HPDE6-E6E7 (cell line): ENCODE results near the gene CCNJ.
"Not testable (repeated sequence)": the region's sequence is repeated elsewhere in the genome, so short reads cannot be mapped to it uniquely, and the experiment has no call there.

ENCODE experiments used
- DNase-seq: peaks from one replicate; pipeline ENCODE4 v3.0.0; 2011; ENCODE audit warnings: missing footprints; ENCODE audit errors: extremely low spot score

Gene CCNJ

GRCh38 chr10:96043033-96043892 is at the start of gene CCNJ:
CCNJ (plus strand) TSS chr10:96043583; CDS start chr10:96044394, 811 bp downstream.
- DNase-seq = peak; percentile 97

DNA sequence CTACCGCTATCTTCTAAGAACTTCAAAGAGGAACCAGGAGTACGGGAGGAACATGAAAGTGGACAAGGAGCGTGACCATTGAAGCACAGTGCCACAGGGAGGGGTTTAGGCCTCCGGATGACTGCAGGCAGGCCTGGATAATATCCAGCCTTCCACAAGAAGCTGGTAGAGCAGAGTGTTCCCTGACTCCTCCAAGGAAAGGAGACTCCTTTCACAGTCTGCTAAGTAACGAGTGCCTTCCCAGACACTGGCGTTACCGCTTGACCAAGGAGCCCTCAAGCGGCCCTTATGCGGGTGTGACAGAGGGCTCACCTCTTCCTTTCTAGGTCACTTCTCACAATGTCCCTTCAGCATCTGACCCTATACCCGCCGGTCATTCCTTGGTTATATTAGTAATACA is 49.0 kb upstream of the CCNJ start:
- DNase-seq = not testable (repeated sequence)

- no peak for DNase-seq
Observed at GRCh38 chr10:95998255-95998784, 45.1 kb upstream of the CCNJ start.

GRCh38 chr10:96013956-96014355 is 29.4 kb upstream of the CCNJ start:
- no peak for DNase-seq

DNA sequence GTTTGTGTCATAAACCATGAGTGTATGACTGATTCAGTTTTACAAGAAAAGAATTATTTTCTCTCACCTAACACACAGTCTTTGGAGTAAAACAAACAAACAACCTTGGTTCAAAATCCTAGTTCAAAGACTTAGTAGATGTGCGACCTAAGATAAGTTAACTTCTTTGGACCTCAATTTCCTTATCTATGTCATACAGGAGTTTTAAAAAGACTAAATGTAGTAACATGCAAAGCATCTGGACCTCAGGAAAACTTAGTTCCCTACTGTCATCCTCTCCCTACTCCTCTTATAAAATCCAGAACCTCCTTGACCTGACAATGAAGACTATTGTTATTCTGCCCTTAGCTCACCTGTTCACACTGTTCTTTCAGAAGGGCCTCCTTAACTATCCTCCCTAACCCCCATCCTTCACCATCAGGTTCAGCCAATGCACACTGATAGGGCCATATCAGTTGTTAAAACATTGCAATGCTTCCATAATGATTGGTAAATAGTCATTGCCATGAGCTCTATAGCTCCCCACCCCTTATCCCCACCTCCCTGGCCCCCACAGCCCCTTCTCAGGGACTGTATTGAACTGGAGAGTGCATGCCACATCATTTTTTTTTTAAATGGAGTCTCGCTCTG is 28.8 kb upstream of the CCNJ start:
- DNase-seq = no peak

DNA sequence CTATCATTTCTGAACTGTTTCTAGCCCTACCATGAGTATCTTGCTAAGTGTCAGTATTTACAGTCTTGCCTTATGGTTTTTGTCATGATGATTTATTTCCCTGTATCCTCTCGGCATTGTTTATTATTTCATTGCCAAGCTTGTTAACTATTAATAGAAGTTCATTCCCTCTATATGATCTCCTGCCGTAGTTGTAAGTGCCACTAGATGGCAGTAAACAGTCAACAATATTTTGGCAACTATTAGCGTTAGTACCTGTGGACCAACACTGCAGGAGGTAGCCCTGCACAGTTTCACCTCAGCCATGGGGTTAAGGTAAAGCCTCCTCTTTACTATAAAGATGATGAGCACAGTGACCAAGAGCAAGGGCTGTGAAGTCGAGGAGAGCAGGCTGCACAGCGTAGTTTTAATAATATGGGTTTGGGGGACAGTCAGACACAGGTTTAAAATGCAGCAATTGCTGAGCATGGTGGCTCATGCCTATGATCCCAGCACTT is 26.1 kb upstream of the CCNJ start:
- DNase-seq = peak; percentile 69

DNA sequence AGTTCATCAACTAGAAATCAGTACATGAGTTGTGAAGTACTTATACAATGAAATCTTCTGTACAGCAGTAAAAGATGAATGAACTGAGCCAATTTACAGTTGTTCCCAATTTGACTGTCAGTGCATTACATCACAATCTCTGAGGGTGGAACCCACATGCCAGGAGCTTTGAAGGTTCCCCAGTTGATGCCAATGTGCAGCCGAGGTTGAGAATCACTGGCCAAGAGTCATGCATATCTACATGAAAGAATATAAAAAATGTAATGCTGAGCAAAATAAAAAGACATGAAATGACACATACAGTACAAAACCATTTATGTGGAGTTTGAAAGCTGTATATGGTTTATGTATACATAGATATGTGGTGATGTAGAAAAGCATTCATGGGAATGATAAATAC is 22.1 kb upstream of the CCNJ start:
- DNase-seq = no peak

- DNase-seq = no peak
Observed at GRCh38 chr10:96022739-96023138, 20.6 kb upstream of the CCNJ start.

DNA sequence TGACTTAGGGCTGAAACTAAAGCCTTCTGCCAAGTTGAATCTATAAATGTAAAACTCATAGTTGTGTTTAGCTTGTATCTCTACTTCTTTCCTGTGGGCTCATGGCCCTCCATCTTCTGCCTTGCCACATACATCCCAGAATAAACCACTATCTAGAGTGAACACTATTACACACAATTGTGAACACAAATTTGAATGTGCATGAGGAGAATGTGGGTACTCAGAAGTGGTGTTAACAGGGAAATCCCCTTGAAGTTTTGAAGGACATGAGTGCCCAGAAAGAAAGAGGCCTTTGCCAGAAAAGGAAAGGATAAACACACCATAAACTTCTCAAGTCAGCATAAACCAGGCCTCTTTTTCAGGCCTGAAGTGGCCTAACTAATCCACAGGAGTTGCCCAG is 20.2 kb upstream of the CCNJ start:
- no peak for DNase-seq

DNA sequence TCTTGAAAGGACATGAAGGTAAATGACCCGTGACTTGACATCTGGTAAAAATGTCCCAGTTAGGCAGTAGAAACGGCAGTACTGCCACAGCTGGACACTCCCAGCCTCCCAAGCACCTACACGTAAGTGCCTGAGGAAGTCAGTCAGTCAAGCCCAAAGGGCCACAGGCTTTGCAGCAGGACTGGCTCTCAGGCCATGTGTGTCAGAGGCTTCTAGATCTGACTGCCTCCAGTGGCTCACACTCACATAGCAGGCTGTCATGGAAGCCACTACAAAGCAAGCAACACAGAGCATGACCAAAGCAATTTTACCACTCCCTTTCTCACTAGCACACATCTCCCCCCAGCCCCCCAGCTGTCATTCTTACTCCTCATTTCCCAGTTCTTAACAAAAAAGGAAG is 17.8 kb upstream of the CCNJ start:
- DNase-seq = peak; percentile 28

GRCh38 chr10:96034625-96035024 is 8.8 kb upstream of the CCNJ start:
- no peak for DNase-seq

GRCh38 chr10:96038476-96039387 is 4.7 kb upstream of the CCNJ start:
- no peak for DNase-seq

GRCh38 chr10:96041146-96041545 is 2.2 kb upstream of the CCNJ start:
- no peak for DNase-seq

DNA sequence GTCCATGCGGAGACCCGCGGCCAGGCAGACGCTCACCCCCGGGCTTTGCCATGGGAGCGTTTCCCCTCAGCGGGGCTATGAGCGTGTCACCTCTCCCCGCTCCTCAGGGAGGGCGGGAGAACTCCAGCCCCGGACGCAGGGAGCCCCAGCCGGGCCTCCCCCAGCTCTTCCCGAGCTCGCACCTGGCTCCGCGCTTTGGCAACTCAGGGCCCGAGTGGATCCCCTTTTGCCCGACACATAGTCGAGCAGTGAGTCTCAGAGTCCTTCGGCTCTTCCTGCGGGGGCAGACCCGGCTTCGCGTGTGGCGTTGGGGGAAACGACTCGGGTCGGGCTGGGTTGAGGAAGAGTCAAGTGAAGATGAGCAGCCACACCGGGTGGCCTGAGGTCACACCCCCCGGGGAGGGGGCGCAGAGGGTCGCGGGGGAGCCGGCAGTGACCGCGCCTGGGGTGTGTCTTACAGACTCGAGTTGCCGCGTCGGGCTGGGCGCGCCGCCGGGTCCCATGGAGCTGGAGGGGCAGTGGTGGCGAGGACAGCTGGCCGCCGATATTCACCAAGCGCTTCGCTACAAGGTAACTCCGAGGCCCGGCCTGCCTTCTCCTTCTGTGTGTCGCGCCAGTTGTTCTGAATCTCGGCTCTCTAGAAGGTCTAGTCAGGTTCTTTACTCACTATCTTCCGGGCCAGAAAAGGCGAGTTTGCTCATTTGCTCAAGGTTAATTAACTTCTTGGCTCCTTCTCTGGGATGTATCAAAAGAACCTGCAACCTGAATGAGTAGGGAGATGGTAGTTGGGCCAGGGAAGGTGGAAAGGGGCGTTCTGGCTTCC is 721 bp downstream of the CCNJ start:
- peak; percentile 47 for DNase-seq

DNA sequence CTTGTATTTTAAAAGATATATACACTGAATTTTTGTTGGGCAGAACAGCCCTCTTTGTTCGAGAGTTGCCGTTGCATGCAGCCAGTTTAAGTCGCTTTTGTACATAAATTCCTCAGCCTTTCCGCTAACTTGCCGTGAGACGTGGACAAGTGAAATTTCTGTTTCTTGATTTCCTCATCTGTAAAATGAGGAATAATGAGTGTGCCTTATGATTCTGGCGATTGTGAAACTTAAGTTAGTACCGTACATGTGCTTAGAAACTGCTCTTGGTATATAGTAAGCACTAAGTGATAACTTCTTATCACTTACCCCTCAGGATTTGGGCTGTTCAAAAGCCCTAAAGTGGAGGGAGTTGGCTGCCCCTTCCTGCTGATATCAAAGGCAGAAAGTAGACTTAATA is 1.4 kb downstream of the CCNJ start:
- no peak for DNase-seq

DNA sequence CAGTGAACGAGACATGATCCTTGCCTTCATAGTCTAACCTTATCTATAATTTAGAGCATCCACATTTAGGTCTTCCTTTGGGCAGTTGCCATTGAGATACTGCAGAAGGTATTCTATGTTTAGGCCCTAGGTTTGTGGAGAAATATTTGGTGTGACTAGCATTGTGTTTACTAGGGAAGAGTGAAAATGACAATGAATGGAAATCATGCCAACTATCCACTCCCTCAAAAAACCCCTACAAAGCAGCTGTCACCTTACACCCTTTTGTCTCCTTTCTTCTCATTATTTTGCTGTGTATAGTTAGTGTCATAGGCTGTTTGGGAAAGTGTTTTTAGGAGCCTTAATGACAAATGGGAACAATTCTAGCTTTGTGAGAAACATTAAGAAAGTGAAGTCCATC is 3.2 kb downstream of the CCNJ start:
- DNase-seq = no peak

DNA sequence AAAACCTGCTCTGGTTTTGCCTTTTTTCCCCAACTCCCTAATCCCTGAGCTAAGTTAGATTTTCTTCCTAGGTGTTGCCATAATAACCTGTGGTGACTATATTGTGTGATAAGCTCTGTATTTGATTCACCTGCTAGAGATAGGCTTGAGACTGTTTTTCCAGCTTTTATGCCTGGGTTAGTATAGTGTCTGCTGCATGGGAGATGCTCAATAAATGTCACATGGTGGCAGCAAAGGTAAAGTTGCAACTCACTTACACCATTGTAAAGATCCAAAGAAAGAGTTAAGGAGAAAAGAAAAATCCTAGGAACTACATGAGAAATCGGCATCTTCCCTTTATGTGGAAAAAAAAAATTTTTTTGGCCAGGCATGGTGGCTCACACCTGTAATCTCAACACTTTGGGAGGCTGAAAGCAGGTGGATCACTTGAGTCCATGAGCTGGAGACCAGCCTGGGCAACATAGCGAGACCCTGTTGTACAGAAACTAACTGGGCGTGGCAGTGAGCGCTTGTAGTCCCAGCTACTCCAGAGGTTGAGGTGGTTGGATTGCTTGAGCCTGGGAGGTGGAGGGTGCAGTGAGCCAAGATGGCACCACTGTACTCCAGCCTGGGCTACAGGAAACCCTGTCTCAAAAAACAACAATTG is 3.7 kb downstream of the CCNJ start:
- no peak for DNase-seq

- DNase-seq = not testable (repeated sequence)
Observed at GRCh38 chr10:96047925-96048324, 4.5 kb downstream of the CCNJ start.

DNA sequence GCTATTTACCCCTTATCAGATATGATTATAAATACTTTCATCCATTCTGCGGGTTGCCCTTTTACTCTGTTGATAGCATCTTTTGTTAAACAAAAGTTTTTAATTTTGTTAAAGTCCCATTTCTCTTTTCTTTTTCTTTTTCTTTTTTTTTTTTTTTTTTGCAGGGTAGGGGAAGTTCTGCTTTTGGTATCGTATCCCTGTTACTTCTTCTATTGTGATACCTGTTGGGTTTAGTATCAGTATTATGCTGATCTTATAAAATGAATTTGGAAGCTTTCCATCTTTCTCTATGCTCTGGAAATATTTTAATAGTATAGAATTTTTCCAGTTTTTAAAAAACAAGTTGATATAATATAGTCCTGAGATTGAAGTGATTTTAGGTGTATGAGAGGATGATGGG is 6.0 kb downstream of the CCNJ start:
- DNase-seq = no peak

DNA sequence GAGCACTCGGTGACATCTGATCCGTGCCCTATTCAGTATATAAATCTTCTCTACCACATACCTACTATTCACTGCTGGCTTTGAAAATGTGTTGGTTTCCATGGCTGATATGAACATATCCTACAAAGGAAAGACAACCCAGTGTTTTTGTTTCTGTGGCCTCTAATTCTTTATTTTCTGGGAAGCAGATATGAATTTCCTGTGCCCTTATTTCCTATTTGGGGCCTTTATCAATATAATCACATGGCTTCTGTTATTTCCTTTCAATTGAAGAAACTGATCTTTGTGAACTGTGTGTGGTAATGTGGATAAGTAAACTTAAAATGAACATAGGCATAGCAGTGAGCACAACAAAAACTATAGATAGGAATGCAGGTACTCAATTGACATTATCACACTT is 10.6 kb downstream of the CCNJ start:
- no peak for DNase-seq
